IPS DF 19.7 (cell line): ENCODE data around the gene CCDC187.
"Not testable (repeated sequence)": the region's sequence is repeated elsewhere in the genome, so short reads cannot be mapped to it uniquely, and the experiment has no call there.

ENCODE experiments used
- DNase-seq: peaks from one replicate; pipeline ENCODE4 v3.0.0-alpha.2; 2013; ENCODE audit warnings: low read depth, low spot score

Gene CCDC187

GRCh38 chr9:136327304-136327974 lies 23.5 kb upstream of the CCDC187 start, which contains the start of gene GPSM1:
Gene GPSM1, plus strand, starts transcription at chr9:136327539. Its CDS starts 157 bp downstream, at chr9:136327696.
- no peak for DNase-seq

GRCh38 chr9:136326761-136327303 lies 22.9 kb upstream of the CCDC187 start:
- no peak for DNase-seq

GRCh38 chr9:136326061-136326760 lies 22.3 kb upstream of the CCDC187 start:
- DNase-seq: no peak

GRCh38 chr9:136325358-136325757 lies 21.5 kb upstream of the CCDC187 start:
- DNase-seq: no peak

GRCh38 chr9:136324501-136325300 lies 20.8 kb upstream of the CCDC187 start:
- DNase-seq: no peak

GRCh38 chr9:136323371-136323789 lies 19.5 kb upstream of the CCDC187 start:
- no peak for DNase-seq

- DNase-seq: no peak
These were observed 18.9 kb upstream of the CCDC187 start for GRCh38 chr9:136322756-136323330.

GRCh38 chr9:136321561-136321960 lies 17.7 kb upstream of the CCDC187 start:
- no peak for DNase-seq

GRCh38 chr9:136320972-136321371 lies 17.1 kb upstream of the CCDC187 start:
- not testable (repeated sequence) for DNase-seq

GRCh38 chr9:136319955-136320354 lies 16.1 kb upstream of the CCDC187 start:
- DNase-seq: not testable (repeated sequence)

- DNase-seq: not testable (repeated sequence)
These were observed 15.3 kb upstream of the CCDC187 start for GRCh38 chr9:136319244-136319643.

GRCh38 chr9:136318776-136319241 lies 14.9 kb upstream of the CCDC187 start:
- DNase-seq: no peak

- DNase-seq: no peak
These were observed 14.3 kb upstream of the CCDC187 start for GRCh38 chr9:136318111-136318775.

- DNase-seq: no peak
These were observed 13.8 kb upstream of the CCDC187 start for GRCh38 chr9:136317695-136318094.

- no peak for DNase-seq
These were observed 13.2 kb upstream of the CCDC187 start for GRCh38 chr9:136316896-136317676.

GRCh38 chr9:136316271-136316751 lies 12.4 kb upstream of the CCDC187 start:
- DNase-seq: no peak

GRCh38 chr9:136314944-136315343 lies 11.1 kb upstream of the CCDC187 start:
- no peak for DNase-seq

- no peak for DNase-seq
These were observed 10.1 kb upstream of the CCDC187 start for GRCh38 chr9:136314056-136314416.

- DNase-seq: no peak
These were observed 9.5 kb upstream of the CCDC187 start for GRCh38 chr9:136313111-136314055.
